Karpas-422 (cell line): ENCODE data around the gene CCNA1. TPM values are rescaled to one million over a fixed set of nuclear protein-coding genes. Genes with fewer than 3 reads are reported as not detected.

Source experiments
- DNase-seq: peaks from one replicate; pipeline ENCODE4 v3.0.0-alpha.2; 2015
- H2AFZ ChIP-seq: fragments of 200-600 bp; sonication (generic); 2 replicates; pipeline ENCODE4 v1.6.1; 2014; ENCODE audit warnings: antibody characterized with exemption, low read length, mixed read lengths
- H3K27ac ChIP-seq: fragments of 200-600 bp; sonication (generic); 2 replicates; pipeline ENCODE4 v1.5.1; 2014; ENCODE audit warnings: mild to moderate bottlenecking, low read length, moderate library complexity
- H3K27me3 ChIP-seq: fragments of 200-600 bp; sonication (generic); 2 replicates; pipeline ENCODE4 v1.6.1; 2014; ENCODE audit warnings: low read length, mixed read lengths
- H3K36me3 ChIP-seq: fragments of 200-600 bp; sonication (generic); 2 replicates; pipeline ENCODE4 v1.6.1; 2014; ENCODE audit warnings: low read length, mixed read lengths; ENCODE audit not compliant: insufficient read depth
- H3K4me1 ChIP-seq: fragments of 200-600 bp; sonication (generic); 2 replicates; pipeline ENCODE4 v1.6.1; 2014; ENCODE audit warnings: mild to moderate bottlenecking, low read length, mixed read lengths
- H3K4me2 ChIP-seq: fragments of 200-600 bp; sonication (generic); 2 replicates; pipeline ENCODE4 v1.6.1; 2014; ENCODE audit warnings: low read length, low read depth, mild to moderate bottlenecking; ENCODE audit not compliant: poor library complexity, severe bottlenecking
- H3K4me3 ChIP-seq: fragments of 200-600 bp; sonication (generic); 2 replicates; pipeline ENCODE4 v1.5.1; 2014; ENCODE audit warnings: mild to moderate bottlenecking, antibody characterized with exemption, low read length, mixed read lengths
- H3K79me2 ChIP-seq: fragments of 200-600 bp; sonication (generic); 2 replicates; pipeline ENCODE4 v1.6.1; 2014; ENCODE audit warnings: mild to moderate bottlenecking, low read length, mixed read lengths
- H3K9ac ChIP-seq: fragments of 200-600 bp; sonication (generic); 2 replicates; pipeline ENCODE4 v1.6.0; 2014; ENCODE audit warnings: low read length
- H3K9me2 ChIP-seq: fragments of 200-600 bp; sonication (generic), shearing (Covaris generic); replicated peaks from 2 replicates; pipeline ENCODE4 v1.6.0; 2014; ENCODE audit warnings: mild to moderate bottlenecking, low read length, moderate library complexity; ENCODE audit not compliant: insufficient read depth
- H3K9me3 ChIP-seq: fragments of 300-700, 200-600 bp; sonication (generic); 2 replicates; pipeline ENCODE4 v1.6.1; 2014; ENCODE audit warnings: low read length, mixed read lengths
- H4K20me1 ChIP-seq: fragments of 200-600 bp; sonication (generic); 2 replicates; pipeline ENCODE4 v1.6.1; 2014; ENCODE audit warnings: mild to moderate bottlenecking, antibody characterized with exemption, low read length, low read depth; ENCODE audit not compliant: insufficient read depth
- total RNA-seq: library from RNA; depleted of rRNA; stranded (reverse); fragments of >200 nt; shearing (Covaris generic); gene quantifications from 2 replicates; pipeline ENCODE4 v1.2.3, GENCODE V29; 2014; ENCODE audit warnings: low replicate concordance

The CCNA1 gene
- total RNA-seq, 1 experiment from 2014 or later = not detected

- H2AFZ ChIP-seq = no peak overlapping the region
- no peak for DNase-seq
- H3K27ac ChIP-seq = no peak overlapping the region
- H3K4me1 ChIP-seq = peaks cover 11% of the 10 kb centered on the region
- H3K27me3 ChIP-seq = no peaks in the 10 kb centered on the region
- H3K9ac ChIP-seq = no peak overlapping the region
- H3K9me3 ChIP-seq = no peaks in the 10 kb centered on the region
- H3K4me2 ChIP-seq = peak overlapping the region; percentile 4
- no peaks in the 10 kb centered on the region for H3K79me2 ChIP-seq
- no peaks in the 10 kb centered on the region for H3K36me3 ChIP-seq
- no peaks in the 10 kb centered on the region for H4K20me1 ChIP-seq
- no peaks in the 10 kb centered on the region for H3K9me2 ChIP-seq
- H3K4me3 ChIP-seq = no peak overlapping the region
Measured at GRCh38 chr13:36438594-36439483, 6.5 kb downstream of the CCNA1 start.

GRCh38 chr13:36445278-36445677 is 13.0 kb downstream of the CCNA1 start:
- Histone ChIP-seq H3K4me3 (no peak overlapping the region), H3K4me1 (no peaks in the 10 kb centered on the region), H3K27ac (no peak overlapping the region), H3K9me2 (no peaks in the 10 kb centered on the region), H4K20me1 (no peaks in the 10 kb centered on the region), H3K9me3 (no peaks in the 10 kb centered on the region), H2AFZ (no peak overlapping the region), H3K36me3 (no peaks in the 10 kb centered on the region), H3K4me2 (no peak overlapping the region), H3K27me3 (no peaks in the 10 kb centered on the region), H3K79me2 (no peaks in the 10 kb centered on the region), H3K9ac (no peak overlapping the region)
- DNase-seq = no peak

- H3K27ac ChIP-seq = no peak overlapping the region
- no peaks in the 10 kb centered on the region for H3K9me3 ChIP-seq
- H3K27me3 ChIP-seq = no peaks in the 10 kb centered on the region
Measured at GRCh38 chr13:36445891-36446351, 13.6 kb downstream of the CCNA1 start.

GRCh38 chr13:36447501-36447900 is 15.2 kb downstream of the CCNA1 start:
- Histone ChIP-seq H3K36me3 (no peaks in the 10 kb centered on the region), H3K9me2 (no peaks in the 10 kb centered on the region), H2AFZ (no peak overlapping the region), H3K27me3 (no peaks in the 10 kb centered on the region), H3K9ac (no peak overlapping the region), H3K79me2 (no peaks in the 10 kb centered on the region), H3K4me1 (no peaks in the 10 kb centered on the region), H4K20me1 (no peaks in the 10 kb centered on the region), H3K9me3 (no peaks in the 10 kb centered on the region), H3K4me3 (no peak overlapping the region), H3K4me2 (no peak overlapping the region), H3K27ac (no peak overlapping the region)
- no peak for DNase-seq

More at GRCh38 chr13:36445891-36446351, 13.6 kb downstream of the CCNA1 start:
- Histone ChIP-seq H3K9me2 (no peaks in the 10 kb centered on the region), H3K36me3 (no peaks in the 10 kb centered on the region), H3K9ac (no peak overlapping the region), H2AFZ (no peak overlapping the region), H3K4me3 (no peak overlapping the region), H3K4me1 (no peaks in the 10 kb centered on the region), H3K79me2 (no peaks in the 10 kb centered on the region), H4K20me1 (no peaks in the 10 kb centered on the region), H3K4me2 (no peak overlapping the region)
- DNase-seq = no peak

GRCh38 chr13:36450534-36450933 is 18.2 kb downstream of the CCNA1 start:
- DNase-seq = no peak
- H3K9me2 ChIP-seq = no peaks in the 10 kb centered on the region
- H3K4me3 ChIP-seq = no peak overlapping the region
- no peaks in the 10 kb centered on the region for H3K9me3 ChIP-seq
- H3K4me1 ChIP-seq = no peaks in the 10 kb centered on the region
- no peaks in the 10 kb centered on the region for H3K79me2 ChIP-seq
- no peaks in the 10 kb centered on the region for H3K36me3 ChIP-seq
- no peaks in the 10 kb centered on the region for H3K27me3 ChIP-seq
- no peak overlapping the region for H2AFZ ChIP-seq
- no peak overlapping the region for H3K4me2 ChIP-seq
- H3K27ac ChIP-seq = no peak overlapping the region
- H4K20me1 ChIP-seq = no peaks in the 10 kb centered on the region
- H3K9ac ChIP-seq = no peak overlapping the region

- peak; percentile 64 for DNase-seq
- Histone ChIP-seq H3K27me3 (no peaks in the 10 kb centered on the region), H4K20me1 (no peaks in the 10 kb centered on the region), H3K4me1 (no peaks in the 10 kb centered on the region), H3K36me3 (no peaks in the 10 kb centered on the region), H3K27ac (no peak overlapping the region), H3K9me3 (no peaks in the 10 kb centered on the region), H3K4me2 (no peak overlapping the region), H3K79me2 (no peaks in the 10 kb centered on the region), H3K9ac (no peak overlapping the region), H2AFZ (no peak overlapping the region), H3K4me3 (no peak overlapping the region), H3K9me2 (no peaks in the 10 kb centered on the region)
Measured at GRCh38 chr13:36453516-36453915, 21.2 kb downstream of the CCNA1 start.

- Histone ChIP-seq H3K9ac (no peak overlapping the region), H3K9me3 (no peaks in the 10 kb centered on the region), H3K79me2 (no peaks in the 10 kb centered on the region), H2AFZ (no peak overlapping the region), H4K20me1 (no peaks in the 10 kb centered on the region), H3K27ac (no peak overlapping the region), H3K4me3 (no peak overlapping the region), H3K36me3 (no peaks in the 10 kb centered on the region), H3K4me1 (no peaks in the 10 kb centered on the region), H3K9me2 (no peaks in the 10 kb centered on the region), H3K27me3 (no peaks in the 10 kb centered on the region), H3K4me2 (no peak overlapping the region)
- no peak for DNase-seq
Measured at GRCh38 chr13:36454121-36454520, 21.8 kb downstream of the CCNA1 start.

GRCh38 chr13:36454987-36455386 is 22.7 kb downstream of the CCNA1 start:
- no peak overlapping the region for H3K4me2 ChIP-seq
- DNase-seq = no peak
- no peak overlapping the region for H3K9ac ChIP-seq
- H3K27ac ChIP-seq = no peak overlapping the region
- H3K9me2 ChIP-seq = no peaks in the 10 kb centered on the region
- no peak overlapping the region for H3K4me3 ChIP-seq
- H3K36me3 ChIP-seq = no peaks in the 10 kb centered on the region
- H3K9me3 ChIP-seq = no peaks in the 10 kb centered on the region
- no peak overlapping the region for H2AFZ ChIP-seq
- no peaks in the 10 kb centered on the region for H4K20me1 ChIP-seq
- no peaks in the 10 kb centered on the region for H3K27me3 ChIP-seq
- H3K79me2 ChIP-seq = no peaks in the 10 kb centered on the region
- no peaks in the 10 kb centered on the region for H3K4me1 ChIP-seq
